GM21526 (cell line): Measurements from ENCODE around the gene SLC5A8.

Experiments used
- ATAC-seq: cut with Tn5 transposase; IDR thresholded peaks from one replicate; pipeline ENCODE4 v1.9.1; 2021; ENCODE audit warnings: moderate library complexity; ENCODE audit not compliant: unreplicated experiment, low FRiP score

SLC5A8 gene

GRCh38 chr12:101209319-101210302 is at the start of gene SLC5A8:
Gene SLC5A8 (minus strand): TSS chr12:101210238. CDS start chr12:101209848, 390 bp downstream.
- no peak for ATAC-seq

- ATAC-seq = no peak
Observed at GRCh38 chr12:101257357-101257756, 47.3 kb upstream of the SLC5A8 start.

GRCh38 chr12:101256266-101256665 is 46.2 kb upstream of the SLC5A8 start:
- ATAC-seq = no peak

- no peak for ATAC-seq
Observed at GRCh38 chr12:101243616-101244015, 33.6 kb upstream of the SLC5A8 start.

- no peak for ATAC-seq
Observed at GRCh38 chr12:101243074-101243473, 33.0 kb upstream of the SLC5A8 start.

- no peak for ATAC-seq
Observed at GRCh38 chr12:101238800-101239329, 28.8 kb upstream of the SLC5A8 start.

GRCh38 chr12:101238306-101238705 is 28.3 kb upstream of the SLC5A8 start:
- no peak for ATAC-seq

GRCh38 chr12:101235686-101236085 is 25.6 kb upstream of the SLC5A8 start:
- ATAC-seq = no peak

GRCh38 chr12:101231636-101232035 is 21.6 kb upstream of the SLC5A8 start:
- no peak for ATAC-seq

- ATAC-seq = no peak
Observed at GRCh38 chr12:101230547-101230946, 20.5 kb upstream of the SLC5A8 start.

GRCh38 chr12:101229841-101230241 is 19.8 kb upstream of the SLC5A8 start:
- ATAC-seq = no peak

GRCh38 chr12:101221301-101221700 is 11.3 kb upstream of the SLC5A8 start:
- ATAC-seq = no peak

- no peak for ATAC-seq
Observed at GRCh38 chr12:101216810-101217209, 6.8 kb upstream of the SLC5A8 start.

- no peak for ATAC-seq
Observed at GRCh38 chr12:101207086-101207780, 2.8 kb downstream of the SLC5A8 start.

- no peak for ATAC-seq
Observed at GRCh38 chr12:101204602-101205304, 5.3 kb downstream of the SLC5A8 start.

GRCh38 chr12:101200824-101201223 is 9.2 kb downstream of the SLC5A8 start:
- ATAC-seq = no peak

- ATAC-seq = no peak
Observed at GRCh38 chr12:101200145-101200544, 9.9 kb downstream of the SLC5A8 start.

- ATAC-seq = no peak
Observed at GRCh38 chr12:101186291-101186690, 23.7 kb downstream of the SLC5A8 start.

GRCh38 chr12:101181776-101182175 is 28.3 kb downstream of the SLC5A8 start:
- ATAC-seq = no peak

- ATAC-seq = no peak
Observed at GRCh38 chr12:101174541-101174940, 35.5 kb downstream of the SLC5A8 start.
